GM11168 (cell line): ENCODE data around the gene ATRNL1.

ENCODE experiments used
- in situ Hi-C: fragments of 300-500 bp; cut with MboI; formaldehyde crosslinking; loops from one replicate; pipeline ENCODE4 v1.12.0; 2022; ENCODE audit warnings: low sequenced_read_pairs; ENCODE audit not compliant: unreplicated experiment

The ATRNL1 gene

DNA sequence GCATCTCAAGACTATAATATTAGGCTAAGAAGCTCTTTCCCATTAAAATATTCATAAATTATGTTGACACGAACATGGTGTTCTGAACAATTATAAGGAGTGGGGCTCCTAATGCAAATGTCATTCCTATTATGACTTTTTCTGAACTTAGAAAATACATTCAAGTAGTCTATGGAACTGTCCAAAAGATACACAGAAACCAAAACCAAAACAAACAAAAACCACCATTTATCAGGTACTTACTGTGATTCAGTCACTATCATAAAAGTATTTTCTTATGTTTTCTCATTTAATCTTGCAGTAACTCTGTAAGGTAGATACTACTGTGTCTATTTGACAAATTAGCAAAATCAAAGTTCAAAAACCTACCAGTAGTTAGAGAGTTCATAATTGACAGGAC is 773.0 kb downstream of the ATRNL1 start:
- in situ Hi-C loops = no loop called here

DNA sequence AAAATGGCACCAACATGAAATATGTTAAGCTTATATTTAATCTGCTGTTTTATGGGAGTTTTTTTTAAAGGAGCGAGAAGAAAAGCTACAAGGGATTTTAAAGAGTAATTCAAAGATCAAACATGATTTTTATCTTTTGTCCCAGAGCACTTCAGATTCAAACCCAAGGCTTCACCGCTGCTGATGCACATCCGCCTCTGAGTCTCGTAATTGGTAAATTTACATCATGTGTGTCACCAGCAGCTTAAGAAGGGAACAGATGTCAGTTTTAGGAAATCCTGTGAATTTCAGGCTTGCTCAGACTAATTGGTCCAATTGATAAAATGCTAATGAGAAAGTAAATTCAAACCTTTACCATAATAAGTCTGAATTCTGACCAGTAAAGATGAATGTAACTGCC is 773.5 kb downstream of the ATRNL1 start:
- in situ Hi-C loops = no loop called here

DNA sequence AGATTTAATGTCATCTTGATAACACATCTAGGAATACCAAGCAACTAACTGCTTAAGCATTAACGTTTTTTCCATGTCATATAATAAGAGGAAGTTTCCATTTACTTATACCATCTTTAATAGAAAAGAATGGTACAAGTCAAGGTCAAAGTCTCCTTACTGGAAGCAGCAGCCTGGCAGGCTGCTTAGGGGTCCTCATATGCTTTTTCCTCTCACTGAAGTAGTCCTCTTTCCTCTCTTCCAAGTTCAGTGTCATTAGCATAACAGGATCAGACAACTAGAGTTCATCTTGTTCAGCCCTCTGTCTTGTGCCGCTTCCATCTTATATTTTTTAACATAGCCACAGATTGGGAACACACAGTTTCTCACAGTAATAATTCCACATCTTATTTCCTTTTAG is 774.1 kb downstream of the ATRNL1 start:
- in situ Hi-C loops = no loop called here

DNA sequence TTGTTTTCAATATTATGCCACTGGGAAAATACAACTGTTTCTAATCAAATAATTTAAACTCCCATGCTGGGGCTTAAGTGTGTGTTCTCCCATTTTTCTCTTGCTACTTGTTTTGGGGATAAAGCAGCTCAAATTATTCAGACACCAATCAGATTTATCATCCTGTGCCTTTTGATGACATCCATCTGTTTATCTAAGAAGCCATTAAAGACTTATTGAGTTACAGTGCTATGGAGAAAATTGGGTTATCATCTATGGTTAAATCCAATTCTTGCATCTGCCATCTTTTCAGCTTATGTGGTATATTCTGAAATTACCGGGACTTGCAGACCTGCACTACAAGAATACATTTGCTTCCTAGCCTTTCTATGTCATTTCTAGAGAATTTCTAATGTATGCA is 778.7 kb downstream of the ATRNL1 start:
- in situ Hi-C loops = no loop called here

DNA sequence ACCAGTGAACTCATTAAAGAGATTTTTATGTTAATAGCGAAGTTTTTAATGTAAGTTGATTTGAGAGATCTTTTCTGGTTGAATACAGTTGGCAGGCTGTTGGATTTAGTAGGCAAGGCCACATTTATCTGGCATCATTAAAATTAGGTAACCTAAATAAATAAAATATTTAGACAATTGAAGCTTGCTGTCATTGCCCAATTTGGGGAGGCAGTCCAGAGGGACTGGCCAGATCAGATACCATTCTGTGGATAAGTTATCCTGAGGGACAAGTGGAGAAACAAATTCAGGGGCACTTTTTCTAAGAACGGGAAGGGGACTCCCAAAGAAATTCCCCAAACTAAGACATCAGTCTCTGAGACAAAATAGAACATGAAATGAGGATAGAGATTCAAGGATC is 782.0 kb downstream of the ATRNL1 start:
- in situ Hi-C loops = no loop called here

DNA sequence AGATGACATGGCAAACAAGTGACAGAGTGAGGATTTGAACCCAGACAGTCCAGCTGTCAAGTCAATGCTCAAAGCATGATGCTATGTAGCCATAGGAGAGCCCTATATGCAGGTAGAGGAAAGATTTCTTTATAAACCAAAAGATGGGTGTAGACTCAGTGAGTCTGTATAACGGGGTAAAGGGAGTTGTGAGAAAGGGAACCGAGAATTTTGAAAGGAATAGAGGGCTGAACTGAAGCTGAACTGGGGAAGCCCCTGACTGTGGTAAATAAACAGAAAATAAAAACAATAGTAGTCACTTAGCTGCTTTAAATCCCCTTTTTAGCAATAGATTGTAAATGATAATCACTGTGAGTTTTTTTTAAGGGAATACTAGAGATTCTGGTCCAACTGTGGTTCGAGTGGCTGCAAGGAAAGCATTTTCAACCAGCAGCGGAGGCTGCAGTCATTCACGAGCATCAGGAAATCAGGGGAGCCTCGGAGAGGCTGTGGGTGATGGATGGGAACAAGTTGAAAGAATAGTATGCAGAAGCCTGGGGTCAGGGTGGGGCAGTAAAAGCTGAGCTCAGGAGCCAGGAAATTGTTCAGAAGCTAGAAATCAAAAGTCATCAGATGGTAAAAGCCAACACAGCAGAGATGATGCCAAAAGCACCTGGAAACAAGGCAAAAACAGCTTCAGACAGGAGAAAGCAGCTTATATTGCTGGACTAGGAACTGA is 786.4 kb downstream of the ATRNL1 start:
- in situ Hi-C loops = no loop called here

DNA sequence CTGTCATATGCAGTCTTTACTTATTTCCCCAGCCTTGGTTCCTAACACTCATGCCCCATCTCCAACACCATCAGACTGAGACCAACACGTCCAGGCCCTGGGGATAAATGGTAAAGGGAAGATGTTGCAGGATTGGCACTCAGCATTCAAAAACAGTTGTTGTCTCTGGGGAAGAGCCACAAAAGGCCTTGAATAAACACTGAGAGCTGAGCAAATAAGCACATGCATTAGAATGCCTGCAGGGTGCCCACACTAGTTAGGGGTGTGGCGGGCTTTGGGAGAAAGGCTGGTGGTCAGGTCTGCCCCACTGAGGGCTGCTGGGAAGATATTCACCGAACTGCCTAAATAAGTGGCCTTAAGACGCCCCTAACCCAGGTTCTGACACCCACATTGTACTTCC is 788.9 kb downstream of the ATRNL1 start:
- in situ Hi-C loops = no loop called here

DNA sequence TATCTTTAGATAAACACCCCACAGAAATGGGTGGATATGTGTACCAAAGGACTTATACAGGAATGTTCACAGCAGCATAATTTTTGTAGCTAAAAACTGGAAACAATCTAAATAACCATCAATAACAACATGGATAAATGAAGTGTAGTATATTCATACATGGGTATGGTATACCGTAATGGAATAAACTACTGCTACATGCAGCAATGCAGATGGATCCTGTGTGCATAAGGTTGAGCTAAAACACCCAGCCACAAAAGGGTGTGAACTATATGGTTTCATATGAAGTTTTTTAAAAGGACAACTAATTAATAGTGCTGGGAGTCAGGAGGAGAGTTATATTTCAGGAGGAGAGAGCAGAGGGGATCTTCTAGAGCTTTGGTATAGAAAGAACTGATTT is 790.2 kb downstream of the ATRNL1 start:
- in situ Hi-C loops = no loop called here

DNA sequence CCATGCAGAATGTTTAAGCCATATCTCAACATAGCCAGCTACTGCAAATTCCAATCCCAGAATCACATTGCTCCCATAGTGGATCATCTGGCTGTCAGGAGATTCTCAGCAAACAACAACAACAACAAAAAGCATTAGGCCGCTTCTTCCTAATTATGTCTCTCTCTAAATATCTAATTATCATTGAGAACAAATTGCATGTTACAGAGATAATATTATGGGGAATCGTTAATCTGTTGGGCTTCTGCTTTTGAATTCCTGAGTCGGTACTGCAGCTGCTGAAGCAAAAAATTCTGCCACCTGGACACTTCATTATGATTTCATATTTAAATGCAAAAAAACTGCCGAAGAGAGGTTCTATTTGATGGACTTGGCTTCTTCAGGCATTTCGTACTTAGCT is 791.2 kb downstream of the ATRNL1 start:
- in situ Hi-C loops = no loop called here

DNA sequence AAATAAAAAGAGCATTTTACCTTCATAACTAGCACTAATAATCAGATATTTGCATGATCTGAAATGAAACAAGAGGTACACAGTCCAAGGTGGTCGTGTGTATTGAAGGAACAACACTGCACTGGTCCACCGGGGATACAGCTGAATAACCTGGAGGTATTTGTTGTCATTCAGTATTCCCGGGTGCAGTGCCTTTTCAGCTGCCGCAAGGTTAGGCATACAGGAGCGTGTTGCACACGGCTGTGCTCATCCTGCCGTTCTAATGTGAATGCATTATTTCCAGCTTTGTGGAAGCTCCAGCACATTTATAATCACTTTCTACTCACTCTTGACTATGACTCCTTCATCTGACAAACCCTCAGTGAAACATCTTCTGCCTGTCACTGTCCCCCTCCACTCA is 802.0 kb downstream of the ATRNL1 start:
- in situ Hi-C loops = no loop called here

DNA sequence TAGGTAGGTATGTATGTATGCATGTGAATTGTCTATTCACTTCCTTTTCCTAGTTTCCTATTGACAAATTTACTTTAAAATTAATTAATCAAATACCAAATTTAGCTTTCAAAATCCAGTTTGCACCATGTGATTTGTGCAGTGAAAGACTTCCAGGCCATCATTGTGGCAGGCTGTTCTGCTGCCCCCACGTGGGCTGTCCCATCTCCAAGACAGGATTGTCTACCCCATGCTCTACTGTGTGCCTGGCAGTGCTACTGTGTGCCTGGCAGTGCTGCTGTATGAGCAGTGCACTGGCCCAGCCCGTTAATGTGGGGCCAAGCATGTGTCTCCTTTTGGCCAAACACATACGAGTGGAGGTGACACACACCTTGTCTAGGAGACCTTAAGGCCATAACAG is 805.1 kb downstream of the ATRNL1 start:
- in situ Hi-C loops = no loop called here

DNA sequence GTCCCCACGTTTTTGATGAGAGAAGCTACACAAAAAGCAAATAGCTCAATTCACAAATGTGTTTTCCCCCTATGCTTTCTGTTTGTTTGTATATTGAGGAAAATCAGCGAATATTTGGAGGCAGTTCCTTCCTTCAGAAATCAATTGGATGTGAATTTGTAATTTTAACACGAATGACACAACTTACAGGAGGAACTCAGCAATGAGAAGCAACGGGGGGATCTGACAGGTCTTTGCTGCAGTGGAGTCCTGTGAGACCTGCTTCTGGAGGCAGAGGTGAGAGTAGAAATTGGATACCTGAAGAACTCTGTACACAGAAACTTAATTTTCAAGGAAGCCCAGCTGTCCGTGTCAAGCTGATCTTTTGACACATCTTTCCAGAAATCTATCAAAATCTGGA is 809.4 kb downstream of the ATRNL1 start:
- in situ Hi-C loops = no loop called here

DNA sequence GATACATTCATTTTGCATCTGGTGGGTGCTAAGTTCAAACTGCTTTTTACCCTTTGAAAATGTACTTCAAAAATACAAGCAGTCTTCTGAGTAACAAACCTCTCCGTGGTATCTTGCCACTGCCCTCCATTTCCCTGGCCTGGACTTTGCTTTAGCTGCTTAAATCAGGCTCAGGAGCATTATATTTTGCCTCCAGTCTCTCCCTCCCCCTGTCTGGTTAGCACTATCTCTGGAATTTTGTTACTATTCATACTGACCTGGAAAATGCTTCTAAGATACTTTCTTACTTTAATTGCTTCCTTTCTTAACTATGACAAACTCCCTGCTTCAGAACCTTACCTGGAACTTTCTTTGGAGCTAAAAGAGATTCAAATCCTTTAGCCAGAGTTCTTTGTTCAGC is 810.0 kb downstream of the ATRNL1 start:
- in situ Hi-C loops = no loop called here

DNA sequence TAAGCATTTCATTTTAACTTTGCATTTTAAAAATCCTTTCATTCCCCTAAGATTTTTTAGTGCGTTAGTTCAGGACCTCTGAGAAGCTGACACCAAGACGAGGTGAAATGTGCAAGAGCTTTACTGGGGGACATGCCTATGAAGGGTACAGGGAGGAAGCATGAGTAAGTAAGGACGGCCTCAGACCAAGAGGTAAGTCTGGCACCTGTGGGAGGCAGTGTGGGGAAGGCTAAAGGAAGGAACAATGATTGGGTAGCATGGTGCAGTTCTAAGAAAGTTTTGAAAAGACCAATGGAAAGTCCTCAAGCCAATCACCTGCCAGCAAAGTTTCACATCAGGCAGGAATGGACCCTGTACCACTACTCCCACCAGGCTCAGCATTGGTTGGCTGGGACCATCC is 810.7 kb downstream of the ATRNL1 start:
- in situ Hi-C loops = no loop called here

DNA sequence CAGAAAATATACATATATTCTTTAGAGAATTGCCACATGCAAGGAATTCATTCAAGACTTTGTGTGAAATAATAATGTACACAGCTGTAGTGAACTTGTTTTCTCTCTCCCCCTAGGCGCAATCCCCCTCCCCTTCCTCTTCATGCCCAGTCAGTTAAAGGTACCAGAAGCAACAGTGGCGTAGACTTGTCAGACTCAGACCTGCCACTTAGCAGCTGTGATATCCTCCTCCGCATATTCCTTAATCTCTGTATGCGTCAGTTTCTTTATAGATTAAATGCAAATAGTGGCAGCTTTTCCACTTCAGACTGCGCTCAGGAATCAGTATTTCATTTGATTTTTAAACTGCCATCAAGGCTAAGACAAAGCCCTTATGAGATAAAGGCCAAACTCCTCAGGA is 815.9 kb downstream of the ATRNL1 start:
- in situ Hi-C loops = no loop called here

DNA sequence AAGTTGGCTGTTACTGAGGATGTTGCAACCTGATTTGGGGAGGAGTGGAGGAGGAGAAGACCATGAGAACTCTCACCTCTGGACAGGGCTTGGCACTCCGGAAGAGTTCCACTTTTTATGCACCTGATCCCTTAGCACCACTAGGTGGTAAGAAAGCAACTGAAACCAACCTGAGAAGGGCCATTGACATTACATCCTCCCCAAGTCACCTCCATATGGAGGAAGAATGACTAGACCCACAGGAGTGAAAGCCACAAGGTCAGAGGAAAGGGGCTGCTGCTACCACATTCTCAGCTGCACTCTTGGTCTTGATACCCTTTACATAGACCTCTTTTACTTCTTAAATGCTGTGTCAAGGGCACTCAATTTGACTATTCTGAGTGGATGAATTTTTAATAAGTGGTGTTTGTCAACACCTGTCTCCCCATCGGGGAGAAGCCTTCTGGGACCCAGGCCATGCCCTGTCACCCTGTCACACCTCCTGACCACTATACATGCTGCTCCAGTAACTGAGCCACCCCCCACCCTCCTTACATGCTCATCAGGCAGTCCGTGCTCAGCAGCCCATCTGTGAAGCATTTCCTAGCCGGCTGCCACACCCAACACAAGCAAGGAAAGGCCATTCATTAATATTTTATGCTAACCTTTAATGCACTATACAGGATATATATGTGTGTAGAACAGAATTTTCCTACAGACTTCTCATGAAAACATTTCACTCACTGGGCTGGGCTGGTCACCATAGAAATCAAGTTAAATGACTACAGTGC is 817.0 kb downstream of the ATRNL1 start:
- in situ Hi-C loops = no loop called here

DNA sequence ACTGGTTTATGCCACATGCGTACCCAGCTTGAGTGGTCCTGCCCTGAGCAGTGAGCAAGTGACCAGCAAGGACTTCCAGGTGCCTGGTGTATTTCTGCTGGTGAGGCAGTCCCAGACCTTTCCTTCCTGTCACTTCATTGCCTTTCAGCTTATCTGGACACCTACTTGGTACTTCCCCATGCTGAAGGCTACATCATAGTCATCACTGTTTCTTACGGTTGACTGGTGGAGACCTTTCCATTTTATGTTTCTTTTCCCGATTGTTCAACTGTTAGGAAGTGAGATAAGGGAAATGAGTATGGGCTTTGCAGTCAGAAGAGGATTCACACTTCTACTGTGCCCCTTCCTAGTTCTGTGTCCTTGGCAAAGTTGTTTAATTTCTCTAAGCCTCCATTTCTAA is 821.3 kb downstream of the ATRNL1 start:
- in situ Hi-C loops = no loop called here

DNA sequence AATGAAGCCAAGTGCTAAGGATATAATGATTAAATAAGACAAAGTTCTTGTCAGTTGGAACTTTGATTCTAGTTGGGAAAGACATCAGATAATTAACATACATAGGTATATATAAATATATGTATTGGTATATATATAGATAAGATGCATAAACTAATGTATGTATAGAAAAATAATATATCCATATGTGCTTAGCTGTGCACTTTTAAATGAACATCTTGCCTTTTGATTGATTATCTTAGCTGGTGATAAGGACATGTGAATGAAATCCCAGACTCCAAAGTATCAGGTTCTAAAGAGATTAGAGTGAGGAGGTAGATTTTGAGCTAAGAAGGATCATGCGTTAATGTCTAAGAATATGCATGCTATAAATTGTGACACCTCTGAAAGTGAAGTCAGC is 822.3 kb downstream of the ATRNL1 start:
- in situ Hi-C loops = no loop called here

DNA sequence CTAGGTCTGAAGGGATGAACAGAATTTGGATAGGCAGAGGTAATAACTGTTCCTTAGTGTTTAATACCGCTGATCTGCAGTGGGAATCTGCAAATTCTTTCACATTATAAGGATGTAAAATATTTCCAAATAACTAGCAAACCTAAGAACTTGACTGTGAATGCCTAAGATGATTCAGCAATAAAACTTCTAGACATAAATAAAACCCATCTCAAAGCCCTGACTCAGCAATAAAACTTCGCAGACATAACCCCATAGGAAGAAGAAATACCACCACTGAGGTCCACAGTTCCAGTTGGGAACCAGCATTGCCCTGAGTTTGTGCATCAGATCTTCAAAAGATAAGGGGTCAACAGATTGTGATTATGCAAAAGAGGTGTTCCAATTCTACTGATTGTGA is 825.6 kb downstream of the ATRNL1 start:
- in situ Hi-C loops = no loop called here

DNA sequence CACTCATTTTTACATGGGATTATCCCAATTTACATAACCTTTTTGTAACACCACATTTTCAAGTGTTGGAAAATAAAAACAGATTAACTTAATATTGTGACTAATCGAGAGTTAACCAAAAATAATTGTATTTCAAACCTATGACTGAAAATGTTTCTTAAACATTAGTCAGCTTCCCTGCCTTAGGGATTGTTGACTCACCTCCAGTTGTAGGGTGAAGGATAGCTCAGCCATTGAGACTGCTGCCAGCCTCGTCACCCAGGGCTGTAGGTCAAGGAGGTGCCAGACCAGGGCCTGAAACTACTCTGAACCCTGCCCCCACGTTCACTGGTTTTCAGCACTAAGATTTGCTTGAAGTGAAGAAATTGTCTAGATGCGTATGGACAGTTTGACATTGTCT is 828.6 kb downstream of the ATRNL1 start:
- in situ Hi-C loops = no loop called here

DNA sequence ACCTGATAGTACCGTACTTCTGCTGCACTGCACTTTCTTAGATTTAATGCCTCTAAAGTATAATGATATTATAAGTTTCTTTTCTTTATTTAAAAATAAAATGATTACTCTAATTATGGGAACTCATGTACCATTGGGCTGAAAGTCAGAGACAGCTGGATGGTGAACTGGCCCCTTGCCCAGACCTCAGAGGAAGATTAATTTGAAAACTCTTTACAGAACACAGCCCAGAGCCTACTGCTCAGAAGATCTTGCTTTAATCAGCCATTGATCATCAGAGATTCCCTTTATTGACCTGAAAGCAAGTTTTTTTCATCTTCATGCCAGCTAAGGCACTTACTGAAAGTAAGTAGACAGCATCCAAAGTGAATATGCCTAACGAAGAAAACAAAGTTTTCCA is 838.1 kb downstream of the ATRNL1 start:
- in situ Hi-C loops = no loop called here

DNA sequence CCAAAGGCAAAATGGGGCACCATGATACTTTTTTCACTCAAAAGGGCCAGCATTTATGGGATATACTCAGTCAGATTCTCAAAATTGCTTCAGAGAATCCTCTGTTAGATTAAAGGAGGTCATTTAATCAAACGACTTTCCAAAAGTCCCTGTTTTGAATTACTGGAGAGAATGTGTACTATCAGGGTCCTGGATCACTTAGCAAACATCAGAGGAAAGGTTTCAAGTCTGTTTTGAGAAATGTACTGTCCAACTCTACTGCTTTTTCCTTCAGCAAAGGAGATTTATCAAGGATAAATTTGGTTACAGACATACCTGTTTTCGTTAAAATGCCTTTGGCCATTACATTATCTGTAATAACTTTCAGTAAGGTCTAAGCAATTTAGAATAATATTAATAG is 838.9 kb downstream of the ATRNL1 start:
- in situ Hi-C loops = no loop called here
